Muscle layer of colon (tissue), 2 donors: Measurements from ENCODE around the gene LITAF.
"Not testable (repeated sequence)": the region's sequence is repeated elsewhere in the genome, so short reads cannot be mapped to it uniquely, and the experiment has no call there.

Experiments used
- H3K27ac ChIP-seq: one replicate; pipeline ENCODE4 v1.7.0; 2013; ENCODE audit warnings: low read depth, mild to moderate bottlenecking, low read length, moderate library complexity
- H3K27me3 ChIP-seq, 2 donors: one replicate each; pipeline ENCODE4 v1.7.0; 2013; ENCODE audit warnings: low read length in 2 of 2, mild to moderate bottlenecking in 2 of 2; ENCODE audit not compliant: insufficient read depth in 2 of 2, control insufficient read depth in 1 of 2
- H3K36me3 ChIP-seq: one replicate; pipeline ENCODE4 v1.7.0; 2013; ENCODE audit warnings: mild to moderate bottlenecking, low read length; ENCODE audit not compliant: insufficient read depth
- H3K4me1 ChIP-seq: one replicate; pipeline ENCODE4 v1.7.0; 2013; ENCODE audit warnings: mild to moderate bottlenecking, low read length; ENCODE audit not compliant: insufficient read depth
- H3K4me3 ChIP-seq, 2 donors: one replicate each; pipeline ENCODE4 v1.7.0; 2013; ENCODE audit warnings: low read length in 2 of 2, low read depth in 1 of 2, mild to moderate bottlenecking in 1 of 2, moderate library complexity in 1 of 2
- H3K9ac ChIP-seq: one replicate; pipeline ENCODE4 v1.7.0; 2013; ENCODE audit warnings: low read length
- H3K9me3 ChIP-seq: one replicate; pipeline ENCODE4 v1.7.0; 2013; ENCODE audit warnings: mild to moderate bottlenecking, low read length
- donor health status: abdominal sarcoma.
- donor health status: Adenocarcinoma of cecum.

Gene LITAF

GRCh38 chr16:11582157-11582814, 4.4 kb downstream of the LITAF start:
- peaks cover under 1% of the 10 kb centered on the region for H3K4me1 ChIP-seq
- H3K9me3 ChIP-seq, result no peaks in the 10 kb centered on the region
- no peaks in the 10 kb centered on the region for H3K36me3 ChIP-seq
- no peak overlapping the region for H3K4me3 ChIP-seq
- peaks cover 0 to 3% of the 10 kb centered on the region in 2 donors for H3K27me3 ChIP-seq
- no peak overlapping the region for H3K9ac ChIP-seq
- no peak overlapping the region for H3K27ac ChIP-seq

- Histone ChIP-seq H3K27me3 (no peaks in the 10 kb centered on the region), H3K36me3 (no peaks in the 10 kb centered on the region), H3K27ac (no peak overlapping the region), H3K4me1 (no peaks in the 10 kb centered on the region), H3K9me3 (no peaks in the 10 kb centered on the region), H3K9ac (no peak overlapping the region), H3K4me3 (no peak overlapping the region)
These were observed 5.0 kb downstream of the LITAF start for GRCh38 chr16:11581678-11582077.

GRCh38 chr16:11580451-11581086, 6.2 kb downstream of the LITAF start:
- Histone ChIP-seq H3K9ac (no peak overlapping the region), H3K27ac (no peak overlapping the region), H3K4me1 (no peaks in the 10 kb centered on the region), H3K36me3 (no peaks in the 10 kb centered on the region), H3K9me3 (no peaks in the 10 kb centered on the region), H3K4me3 (no peak overlapping the region), H3K27me3 (no peaks in the 10 kb centered on the region)

- H3K36me3 ChIP-seq, H3K4me1 ChIP-seq: not testable (repeated sequence)
These were observed 9.4 kb downstream of the LITAF start for GRCh38 chr16:11577290-11577660.

GRCh38 chr16:11576427-11577289, 10.1 kb downstream of the LITAF start:
- no peak overlapping the region for H3K4me3 ChIP-seq
- H3K9me3 ChIP-seq, result no peaks in the 10 kb centered on the region
- no peaks in the 10 kb centered on the region for H3K27me3 ChIP-seq
- H3K27ac ChIP-seq, result no peak overlapping the region
- H3K9ac ChIP-seq, result no peak overlapping the region
- peaks cover 5% of the 10 kb centered on the region for H3K4me1 ChIP-seq
- H3K36me3 ChIP-seq, result no peaks in the 10 kb centered on the region

More at GRCh38 chr16:11577290-11577660, 9.4 kb downstream of the LITAF start:
- H3K27ac ChIP-seq, H3K4me3 ChIP-seq, H3K9me3 ChIP-seq, H3K9ac ChIP-seq, H3K27me3 ChIP-seq: not testable (repeated sequence)

- no peaks in the 10 kb centered on the region for H3K36me3 ChIP-seq
- no peak overlapping the region for H3K9ac ChIP-seq
- no peak overlapping the region for H3K27ac ChIP-seq
- H3K9me3 ChIP-seq, result no peaks in the 10 kb centered on the region
- peaks cover 14% of the 10 kb centered on the region for H3K4me1 ChIP-seq
- no peak overlapping the region for H3K4me3 ChIP-seq
- no peaks in the 10 kb centered on the region for H3K27me3 ChIP-seq
These were observed 11.5 kb downstream of the LITAF start for GRCh38 chr16:11575223-11575589.

- H3K27ac ChIP-seq, result no peak overlapping the region
- H3K4me1 ChIP-seq, result peaks cover 15% of the 10 kb centered on the region
- H3K9ac ChIP-seq, result no peak overlapping the region
- no peak overlapping the region for H3K4me3 ChIP-seq
- H3K9me3 ChIP-seq, result no peaks in the 10 kb centered on the region
- H3K36me3 ChIP-seq, result no peaks in the 10 kb centered on the region
- H3K27me3 ChIP-seq, result no peaks in the 10 kb centered on the region
These were observed 14.3 kb downstream of the LITAF start for GRCh38 chr16:11572301-11572995.

GRCh38 chr16:11571549-11571948, 15.2 kb downstream of the LITAF start:
- Histone ChIP-seq H3K27ac (no peak overlapping the region), H3K9ac (no peak overlapping the region), H3K27me3 (no peaks in the 10 kb centered on the region), H3K4me1 (peaks cover 15% of the 10 kb centered on the region), H3K4me3 (no peak overlapping the region), H3K9me3 (no peaks in the 10 kb centered on the region), H3K36me3 (no peaks in the 10 kb centered on the region)

- no peak overlapping the region for H3K27ac ChIP-seq
- no peaks in the 10 kb centered on the region for H3K36me3 ChIP-seq
- H3K4me1 ChIP-seq, result peaks cover 15% of the 10 kb centered on the region
- no peak overlapping the region for H3K4me3 ChIP-seq
- no peak overlapping the region for H3K9ac ChIP-seq
- H3K9me3 ChIP-seq, result no peaks in the 10 kb centered on the region
- H3K27me3 ChIP-seq, result no peaks in the 10 kb centered on the region
These were observed 15.9 kb downstream of the LITAF start for GRCh38 chr16:11570806-11571205.

GRCh38 chr16:11570258-11570657, 16.5 kb downstream of the LITAF start:
- no peaks in the 10 kb centered on the region for H3K9me3 ChIP-seq
- no peaks in the 10 kb centered on the region for H3K36me3 ChIP-seq
- H3K27me3 ChIP-seq, result no peaks in the 10 kb centered on the region
- no peak overlapping the region for H3K4me3 ChIP-seq
- H3K9ac ChIP-seq, result no peak overlapping the region
- no peak overlapping the region for H3K27ac ChIP-seq
- peaks cover 15% of the 10 kb centered on the region for H3K4me1 ChIP-seq

- Histone ChIP-seq H3K9me3 (no peaks in the 10 kb centered on the region), H3K9ac (no peak overlapping the region), H3K36me3 (no peaks in the 10 kb centered on the region), H3K4me1 (peaks cover 14% of the 10 kb centered on the region), H3K27me3 (no peaks in the 10 kb centered on the region), H3K4me3 (no peak overlapping the region), H3K27ac (no peak overlapping the region)
These were observed 20.3 kb downstream of the LITAF start for GRCh38 chr16:11566398-11566797.
